GM10266 (cell line): ENCODE data around the gene PLEKHA7.

Source experiments
- DNase-seq: peaks from one replicate; pipeline ENCODE4 v3.0.0; 2012; ENCODE audit errors: extremely low spot score
- TF ChIP-seq, protein P1 (sequence below): IDR thresholded peaks from 2 replicates; pipeline ENCODE4 v1.5.1; 2012; ENCODE audit warnings: mild to moderate bottlenecking, low read depth; ENCODE audit not compliant: control insufficient read depth, insufficient read depth; ENCODE audit errors: missing control alignments

Gene PLEKHA7

DNA sequence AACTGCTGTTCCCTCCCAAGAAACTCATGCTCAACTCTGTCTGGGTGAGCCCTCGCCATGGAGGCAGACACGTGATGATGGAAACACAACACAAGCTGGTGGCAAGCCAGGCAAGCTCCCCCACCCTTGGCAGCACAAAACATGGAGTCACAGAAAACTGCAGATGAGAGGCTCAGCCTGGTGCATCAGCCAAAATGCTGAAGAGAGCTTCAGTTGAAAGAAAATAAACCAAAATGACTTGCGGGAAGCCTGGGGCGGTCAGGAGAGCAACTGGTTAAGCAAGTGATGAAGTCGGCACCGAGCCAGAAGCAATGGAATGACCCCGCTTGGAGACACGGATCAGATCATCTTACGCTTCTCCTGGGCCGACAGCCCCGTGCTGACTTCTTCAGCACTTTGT, 207.4 kb downstream of the PLEKHA7 start:
- no peak for DNase-seq
- TF ChIP-seq, protein P1, sequence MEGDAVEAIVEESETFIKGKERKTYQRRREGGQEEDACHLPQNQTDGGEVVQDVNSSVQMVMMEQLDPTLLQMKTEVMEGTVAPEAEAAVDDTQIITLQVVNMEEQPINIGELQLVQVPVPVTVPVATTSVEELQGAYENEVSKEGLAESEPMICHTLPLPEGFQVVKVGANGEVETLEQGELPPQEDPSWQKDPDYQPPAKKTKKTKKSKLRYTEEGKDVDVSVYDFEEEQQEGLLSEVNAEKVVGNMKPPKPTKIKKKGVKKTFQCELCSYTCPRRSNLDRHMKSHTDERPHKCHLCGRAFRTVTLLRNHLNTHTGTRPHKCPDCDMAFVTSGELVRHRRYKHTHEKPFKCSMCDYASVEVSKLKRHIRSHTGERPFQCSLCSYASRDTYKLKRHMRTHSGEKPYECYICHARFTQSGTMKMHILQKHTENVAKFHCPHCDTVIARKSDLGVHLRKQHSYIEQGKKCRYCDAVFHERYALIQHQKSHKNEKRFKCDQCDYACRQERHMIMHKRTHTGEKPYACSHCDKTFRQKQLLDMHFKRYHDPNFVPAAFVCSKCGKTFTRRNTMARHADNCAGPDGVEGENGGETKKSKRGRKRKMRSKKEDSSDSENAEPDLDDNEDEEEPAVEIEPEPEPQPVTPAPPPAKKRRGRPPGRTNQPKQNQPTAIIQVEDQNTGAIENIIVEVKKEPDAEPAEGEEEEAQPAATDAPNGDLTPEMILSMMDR = no peak

DNA sequence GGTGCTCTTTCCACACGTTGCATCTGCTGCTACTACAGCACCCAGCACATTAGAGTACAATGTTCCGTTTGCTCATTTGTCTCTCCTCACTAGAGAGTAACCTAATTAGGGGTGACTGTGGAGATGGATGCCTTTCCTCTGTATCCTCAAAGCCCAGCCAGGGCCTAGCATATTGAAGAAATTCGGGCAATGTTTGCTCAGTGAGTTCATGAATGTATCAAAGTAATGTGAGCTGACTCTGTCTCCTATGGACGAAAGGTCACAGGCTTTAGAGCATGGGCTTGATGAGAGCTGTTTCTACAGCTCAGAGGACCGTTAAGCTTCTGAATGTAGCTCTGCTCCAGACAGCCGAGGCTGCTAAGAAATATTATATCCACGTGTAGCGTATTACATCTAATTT, 208.3 kb downstream of the PLEKHA7 start:
- TF ChIP-seq, protein P1 = no peak

DNA sequence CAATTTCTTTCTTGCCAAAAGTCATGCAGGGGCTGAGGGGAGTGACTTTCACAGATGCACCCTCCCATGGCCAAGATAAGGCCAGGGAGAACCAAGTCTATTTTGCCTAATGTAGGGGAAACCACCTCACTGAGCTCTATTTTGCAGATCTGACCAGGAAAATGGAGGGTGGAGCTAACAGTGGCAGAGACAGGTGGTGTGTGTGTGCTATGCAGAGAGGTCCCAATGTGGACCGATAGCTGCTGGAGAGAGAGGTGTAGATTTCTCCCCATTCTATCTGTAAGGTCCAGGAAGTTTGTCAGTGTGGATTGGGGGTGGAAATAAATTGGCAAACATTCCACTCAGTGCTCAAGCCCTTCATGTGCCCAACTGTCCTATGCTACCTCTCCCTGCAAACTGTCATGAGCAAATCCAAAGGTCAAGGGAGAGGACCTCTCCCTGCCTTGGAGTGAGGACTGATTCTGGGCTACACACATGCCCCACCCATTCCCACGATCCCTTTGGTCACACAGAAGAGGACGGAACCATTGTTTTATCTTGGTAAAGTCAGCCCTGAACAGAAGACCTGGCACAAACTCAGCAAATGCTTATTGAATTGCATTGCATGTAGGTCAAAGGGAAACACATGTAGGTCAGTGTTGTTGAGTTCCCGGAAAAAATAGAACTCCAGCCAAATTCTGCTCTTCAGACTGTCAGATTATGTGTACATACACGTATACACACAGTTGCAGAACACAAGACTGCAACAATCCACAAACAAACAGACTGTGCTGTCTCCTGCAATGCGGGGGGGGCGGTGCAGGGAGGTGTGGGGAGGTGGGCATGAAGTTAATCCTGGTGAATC, 209.9 kb downstream of the PLEKHA7 start:
- no peak for DNase-seq
- TF ChIP-seq, protein P1 = no peak

More for the DNA sequence above, 208.3 kb downstream of the PLEKHA7 start:
- DNase-seq = no peak

DNA sequence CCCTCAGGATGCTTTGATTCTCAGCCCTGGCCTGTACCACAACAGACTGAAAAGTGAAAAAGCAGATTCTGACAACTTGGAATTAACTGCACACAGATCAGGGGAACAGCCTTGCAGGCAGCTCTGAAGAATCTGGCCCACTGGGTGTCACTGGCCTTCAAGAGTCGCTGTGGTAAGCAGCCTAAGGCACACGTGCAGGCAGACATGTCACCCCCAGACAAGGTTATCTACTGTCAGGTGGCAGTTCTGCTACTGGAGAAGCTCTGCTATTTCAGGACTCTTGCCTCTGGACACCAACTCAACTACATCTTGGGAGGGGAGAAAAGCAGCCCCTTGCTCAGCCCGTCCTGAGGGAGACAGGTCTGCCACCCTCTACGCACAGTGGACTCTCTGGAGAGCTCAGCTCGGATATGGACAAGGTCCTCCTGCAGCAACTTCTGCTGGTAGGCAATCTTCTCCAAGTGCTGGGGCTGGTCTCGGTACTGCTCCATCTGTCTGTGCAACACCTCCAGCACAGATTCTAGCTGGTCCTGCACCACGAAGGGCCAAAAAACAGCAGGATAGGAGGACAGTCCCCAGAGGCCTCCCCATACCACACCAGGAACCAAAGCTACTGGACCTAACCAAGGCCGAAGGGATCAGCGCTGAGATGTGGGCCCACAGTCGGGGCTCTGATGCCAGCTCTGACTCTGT, 212.8 kb downstream of the PLEKHA7 start:
- no peak for DNase-seq
- TF ChIP-seq, protein P1 = no peak

DNA sequence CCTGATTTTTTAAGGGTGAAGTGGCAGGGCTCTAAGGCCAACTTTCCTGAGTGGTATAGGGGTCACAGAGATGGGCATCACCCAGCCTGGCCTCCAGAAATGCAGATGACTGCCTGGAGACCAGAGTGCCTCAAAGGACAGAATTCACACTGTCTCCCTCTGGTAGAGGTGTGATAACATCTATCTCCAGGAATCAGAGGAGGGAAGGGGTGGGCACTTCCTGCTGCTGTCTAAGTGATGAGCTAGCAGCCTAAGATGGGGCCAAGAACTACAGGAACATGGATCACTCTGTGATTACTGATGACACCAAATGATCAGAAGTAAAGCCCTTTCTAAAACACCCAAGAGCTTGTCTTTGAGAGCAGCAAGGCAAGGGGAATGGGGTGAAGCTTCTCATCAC, 213.8 kb downstream of the PLEKHA7 start:
- no peak for DNase-seq
- TF ChIP-seq, protein P1 = no peak

DNA sequence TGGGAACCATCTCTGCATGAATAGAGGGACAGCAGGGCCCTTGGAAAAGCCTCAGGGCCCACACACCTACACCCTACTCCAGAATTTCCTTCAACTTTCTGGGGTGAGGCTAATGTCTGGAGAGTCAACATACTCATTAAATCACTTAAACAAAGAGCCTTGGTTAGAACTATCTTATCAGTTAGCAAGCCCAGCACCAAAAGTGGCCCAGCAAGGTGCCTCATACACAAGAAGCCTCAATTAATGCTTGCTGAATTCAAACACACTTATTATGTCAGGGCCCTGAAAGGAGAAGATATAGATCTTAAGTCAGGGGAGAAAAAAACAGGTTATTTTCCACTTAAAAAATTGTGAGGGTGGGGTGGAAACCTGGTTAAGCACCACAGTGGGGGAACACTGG, 214.3 kb downstream of the PLEKHA7 start:
- TF ChIP-seq, protein P1 = no peak
- DNase-seq = no peak

DNA sequence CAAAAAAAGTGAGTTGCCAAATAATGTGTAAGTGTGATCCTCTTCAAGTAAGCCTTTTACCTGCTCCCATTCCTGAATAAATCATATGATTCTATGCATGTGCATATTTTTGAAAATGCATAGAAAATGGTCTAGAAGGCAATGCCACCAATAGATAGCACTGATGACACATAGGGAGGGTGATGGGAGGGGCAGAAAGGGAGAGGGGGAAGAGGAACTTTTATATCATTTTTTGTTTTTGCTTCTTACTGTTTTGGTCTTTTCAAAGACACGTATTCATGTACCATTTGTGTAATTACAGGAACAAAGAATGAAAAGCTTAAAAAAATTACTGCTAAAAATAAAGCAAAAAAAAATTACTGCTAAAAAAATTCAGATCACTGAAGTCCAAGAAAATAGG, 215.0 kb downstream of the PLEKHA7 start:
- no peak for DNase-seq
- TF ChIP-seq, protein P1 = no peak
